ENCODE measurements around the gene CNPY4.

GRCh38 chr7:100095289-100095688 lies 24.1 kb upstream of the CNPY4 start:
- TF ChIP-seq EZH2 (IDR thresholded peaks at IDR 0.05; ENCODE audit: insufficient read depth, poor library complexity, severe bottlenecking) (no peak), EZH2phosphoT487 (IDR thresholded peaks at IDR 0.05; ENCODE audit: insufficient read depth, low read depth) (no peak)
